NCI-H69 (cell line): ENCODE data around the gene KMT2B.
"Not testable (repeated sequence)": the region's sequence is repeated elsewhere in the genome, so short reads cannot be mapped to it uniquely, and the experiment has no call there.

Experiments
- DNase-seq: peaks from one replicate; lab custom pipeline; 2025; lab: John Stamatoyannopoulos, UW

Gene KMT2B

DNA sequence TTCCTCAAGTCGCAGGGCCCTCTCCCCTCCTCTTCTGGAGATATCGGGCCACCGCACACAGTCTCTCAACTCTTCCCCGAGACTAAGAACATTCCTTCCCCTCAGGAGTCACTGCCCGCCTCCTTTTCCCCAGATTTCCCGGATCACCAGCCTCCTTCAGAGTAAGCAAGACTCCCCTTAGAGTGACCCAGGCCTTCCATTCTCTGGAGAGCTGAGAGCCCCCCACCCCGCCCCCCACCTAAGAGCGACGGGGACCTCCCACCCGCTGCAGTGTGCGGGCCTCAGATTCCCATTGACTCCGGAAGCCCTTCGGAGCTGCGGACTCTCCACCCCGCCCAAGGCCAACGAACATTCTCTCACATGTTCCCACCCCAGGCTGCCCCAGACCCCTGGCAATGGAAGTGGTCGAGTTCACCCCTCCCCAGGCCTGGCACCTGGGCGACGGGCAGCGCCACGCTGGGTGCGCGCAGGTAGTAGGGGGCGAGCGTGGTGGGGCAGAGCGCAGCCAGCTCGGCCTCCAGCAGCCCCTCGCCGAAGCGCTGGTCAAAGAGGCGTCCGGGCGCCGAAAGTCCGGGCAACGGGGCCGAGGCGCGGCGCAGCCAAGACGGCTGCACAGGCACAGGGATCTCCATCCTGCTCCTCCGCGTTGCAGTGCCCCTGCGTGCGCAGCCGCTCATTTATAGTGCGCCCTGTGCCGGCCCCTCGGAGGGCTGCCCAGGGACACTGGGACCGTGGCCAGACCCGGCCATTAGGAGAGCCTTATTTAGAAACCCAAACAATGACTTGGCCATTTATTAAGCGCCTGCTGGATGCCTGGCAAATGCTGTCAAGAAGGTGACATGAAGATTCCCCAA lies 38.8 kb downstream of the KMT2B start, which contains the start of gene HSPB6:
Gene HSPB6 (minus strand): TSS at position 653 of the 854 bp plus-strand sequence. CDS start 21 bp downstream, at position 632.
- peak; percentile 71 for DNase-seq

- peak; percentile 90 for DNase-seq
These were observed 39.5 kb downstream of the KMT2B start for GRCh38 chr19:35757231-35757748.

GRCh38 chr19:35757749-35758608 lies 40.2 kb downstream of the KMT2B start, which contains the start of gene PROSER3:
TSS of gene PROSER3 (plus strand) at chr19:35758176. CDS start at chr19:35758216, 40 bp downstream.
- peak; percentile 100 for DNase-seq

- no peak for DNase-seq
These were observed 41.9 kb downstream of the KMT2B start for GRCh38 chr19:35759697-35760096.

DNA sequence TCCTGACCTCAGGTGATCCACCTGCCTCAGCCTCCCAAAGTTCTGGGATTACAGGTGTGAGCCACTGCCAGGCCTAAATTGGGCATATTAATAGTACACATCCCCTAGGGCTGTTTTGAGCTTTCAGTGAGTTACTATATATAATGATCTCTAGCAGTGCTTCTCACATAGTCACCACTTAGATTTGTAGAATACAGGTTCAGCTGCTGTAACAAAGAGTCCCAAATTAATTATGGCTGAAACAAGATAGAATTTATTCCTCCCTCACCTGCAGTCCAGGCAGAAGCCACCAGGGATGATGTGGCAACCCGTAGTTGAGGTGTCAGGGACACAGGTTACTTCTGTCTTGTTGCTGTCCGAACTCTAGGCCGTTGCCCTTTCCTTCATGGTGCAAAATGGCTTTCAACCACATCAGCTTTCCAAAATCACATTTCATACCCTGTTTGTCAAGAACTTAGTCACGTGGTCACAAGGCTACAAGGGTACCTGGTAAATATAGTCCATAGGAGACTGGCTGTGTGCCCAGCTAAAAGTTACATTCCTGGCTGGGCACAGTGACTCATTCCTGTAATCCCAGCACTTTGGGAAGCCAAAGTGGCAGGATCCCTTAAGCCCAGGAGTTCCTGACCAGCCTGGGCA lies 43.0 kb downstream of the KMT2B start:
- DNase-seq: no peak

- no peak for DNase-seq
These were observed 46.9 kb downstream of the KMT2B start for GRCh38 chr19:35764432-35765315.

DNA sequence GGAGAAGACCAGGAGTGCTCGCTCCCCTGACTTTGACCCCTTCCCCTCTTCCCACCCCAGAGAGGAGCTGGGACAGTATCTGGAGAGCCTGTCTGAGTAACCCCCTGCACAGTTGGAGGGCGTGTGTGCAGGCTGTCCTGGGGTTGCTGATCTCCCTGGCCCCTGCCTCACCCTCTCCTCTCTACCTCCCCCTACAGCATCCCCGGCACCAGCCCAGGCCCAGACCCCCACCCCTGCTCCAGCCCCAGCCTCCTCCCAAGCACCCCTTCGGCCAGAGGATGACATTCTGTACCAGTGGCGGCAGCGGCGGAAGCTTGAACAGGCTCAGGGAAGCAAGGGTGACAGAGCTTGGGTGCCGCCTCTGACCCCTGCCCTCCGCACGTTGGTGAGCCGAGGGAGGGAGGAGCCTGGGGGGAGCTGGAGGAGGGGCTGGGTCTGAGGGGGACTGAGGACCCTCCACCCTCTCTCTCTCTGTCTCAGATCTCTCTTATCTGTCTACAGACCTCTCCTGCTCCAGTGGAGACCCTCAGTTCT lies 48.8 kb downstream of the KMT2B start:
- no peak for DNase-seq

- no peak for DNase-seq
These were observed 49.7 kb downstream of the KMT2B start for GRCh38 chr19:35767288-35768081.

DNA sequence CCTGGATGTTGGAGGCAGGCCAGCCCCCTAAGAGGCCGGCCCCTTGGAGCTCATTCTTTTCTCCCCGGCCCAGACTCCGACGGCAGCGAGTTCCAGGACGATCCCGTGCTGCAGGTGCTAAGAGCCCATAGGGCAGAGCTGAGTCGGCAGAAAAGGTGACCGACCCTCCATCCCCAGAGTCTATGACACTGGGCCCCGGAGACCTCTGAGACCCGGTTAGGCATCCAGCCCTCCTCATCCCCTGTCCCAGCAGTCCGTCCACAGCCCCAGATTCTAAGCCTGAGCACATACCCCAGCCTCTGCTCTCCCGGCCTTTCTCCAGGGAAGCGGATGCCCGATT lies 50.2 kb downstream of the KMT2B start:
- DNase-seq: no peak

DNA sequence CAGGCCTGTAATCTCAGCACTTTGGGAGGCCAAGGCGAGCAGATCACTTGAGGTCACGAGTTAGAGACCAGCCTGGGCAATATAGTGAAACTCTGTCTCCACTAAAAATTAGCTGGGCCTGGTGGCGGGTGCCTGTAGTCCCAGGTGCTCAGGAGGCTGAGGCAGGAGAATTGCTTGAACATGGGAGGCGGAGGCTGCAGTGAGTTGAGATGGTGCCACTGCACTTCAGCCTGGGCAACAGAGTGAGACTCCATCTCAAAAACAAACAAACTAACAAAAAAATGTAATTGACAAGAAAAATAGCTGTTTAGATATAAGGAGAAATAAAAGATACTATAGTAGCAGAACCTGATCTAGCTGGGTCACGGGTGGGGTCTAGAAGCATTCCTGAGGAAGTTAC lies 54.6 kb downstream of the KMT2B start:
- DNase-seq: not testable (repeated sequence)

DNA sequence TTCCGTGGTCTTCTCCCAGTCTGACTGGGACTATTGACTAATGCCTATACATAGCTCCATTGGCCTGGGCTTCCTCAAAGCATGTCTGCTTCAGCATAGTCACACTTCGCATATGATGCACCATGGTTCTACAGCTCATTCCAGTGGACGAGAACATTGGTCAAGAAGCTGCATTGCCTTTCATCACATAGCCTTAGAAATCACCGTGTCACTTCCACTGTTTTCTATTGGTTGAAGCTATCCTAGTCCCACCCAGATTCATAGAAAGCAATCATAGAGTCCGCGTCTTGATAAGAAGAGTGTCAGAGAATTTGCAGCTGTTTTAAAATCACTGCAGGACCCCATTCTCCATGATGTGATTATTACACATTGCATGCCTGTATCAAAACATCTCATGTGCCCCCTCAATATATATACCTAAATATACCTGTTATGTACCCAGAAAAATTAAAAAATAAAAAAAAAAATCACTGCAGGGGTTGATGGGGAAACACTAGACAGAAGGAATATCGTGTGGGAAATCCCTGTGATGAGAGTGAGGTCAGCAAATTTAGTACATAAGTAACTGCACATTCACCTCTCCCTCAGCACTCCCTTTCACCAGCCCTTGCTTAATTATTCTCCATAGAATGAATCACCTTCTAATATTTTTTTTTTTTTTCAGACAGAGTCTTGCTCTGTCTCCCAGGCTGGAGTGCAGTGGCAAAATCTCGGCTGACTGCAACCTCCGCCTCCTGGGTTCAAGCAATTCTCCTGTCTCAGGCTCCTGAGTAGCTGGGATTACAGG lies 55.4 kb downstream of the KMT2B start:
- DNase-seq: peak; percentile 31

DNA sequence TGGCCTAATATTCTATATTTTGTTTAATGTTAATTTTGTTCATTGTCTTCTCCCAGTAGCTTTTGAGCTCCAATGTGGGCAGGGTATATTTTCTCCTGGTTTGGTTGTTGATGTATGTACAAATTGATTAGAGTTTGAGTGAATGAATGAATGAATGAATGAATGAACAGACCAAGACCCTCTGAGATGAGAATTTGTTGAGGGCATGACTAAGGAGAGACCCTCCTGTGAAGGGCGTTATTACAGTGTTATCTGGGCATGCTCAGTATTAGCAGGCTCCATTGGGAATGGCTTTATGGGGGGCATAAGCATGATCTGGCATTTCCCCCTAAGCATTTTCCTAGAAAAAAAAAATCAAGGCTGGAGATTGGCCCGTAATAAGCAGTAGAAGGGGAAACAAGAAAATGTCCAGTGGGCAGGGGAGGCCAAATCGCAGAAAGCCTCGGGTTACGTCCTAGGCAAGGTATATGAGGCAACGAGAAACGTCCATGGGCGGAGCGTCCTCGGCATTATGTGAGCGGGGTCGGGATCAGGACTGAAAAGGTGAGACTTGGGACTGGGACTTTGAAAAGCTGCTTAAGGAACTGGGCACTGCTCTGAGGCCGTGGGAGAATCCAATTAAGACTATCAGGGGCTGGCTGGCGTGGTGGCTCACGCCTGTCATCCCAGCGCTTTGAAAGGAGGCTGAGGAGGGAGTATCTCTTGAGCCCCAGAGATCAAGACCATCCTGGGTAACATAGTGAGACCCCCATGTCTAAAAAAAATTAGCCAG lies 56.7 kb downstream of the KMT2B start:
- DNase-seq: peak; percentile 76

GRCh38 chr19:35775046-35775297 lies 57.2 kb downstream of the KMT2B start:
- DNase-seq: no peak

DNA sequence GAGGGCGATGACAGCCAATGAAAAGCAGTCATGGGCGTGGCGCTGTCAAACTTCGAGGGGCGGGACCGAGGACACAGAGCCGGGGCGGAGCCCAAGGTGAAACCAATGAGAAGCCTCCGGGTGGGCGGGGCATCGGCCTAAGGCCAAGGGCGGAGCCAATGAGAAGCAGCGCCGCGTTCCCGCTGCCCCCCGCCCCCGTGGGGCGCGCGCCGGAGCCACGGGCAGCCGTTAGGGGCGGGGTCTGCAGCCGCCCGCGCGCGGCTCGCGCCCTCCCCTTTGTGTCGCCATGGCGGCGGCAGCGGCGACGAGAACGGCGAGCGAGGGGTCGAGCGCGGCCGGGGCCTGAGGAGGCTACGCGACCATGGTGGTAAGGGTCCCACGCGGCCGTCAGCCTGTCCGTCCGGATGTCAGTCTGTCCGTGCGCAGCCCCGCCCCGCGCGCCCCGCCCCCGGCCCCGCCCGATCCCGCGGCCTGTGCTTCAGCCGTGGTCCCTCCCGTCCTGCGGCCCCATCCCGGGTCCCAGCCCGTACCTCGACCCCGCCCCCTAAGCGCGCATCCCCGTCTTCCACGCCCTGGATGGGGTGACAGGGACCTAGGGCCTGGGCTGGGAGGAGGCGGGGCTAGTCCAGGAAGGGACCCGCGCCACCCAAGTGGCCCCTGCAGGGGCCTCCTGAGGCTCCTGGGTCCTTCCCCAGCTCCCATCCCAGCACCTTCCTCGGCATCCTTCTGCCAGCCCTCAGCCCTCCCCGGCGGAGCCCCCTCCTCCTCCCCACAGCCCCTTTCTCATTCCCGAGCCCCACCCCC lies 57.7 kb downstream of the KMT2B start, which contains the start of gene ARHGAP33:
Gene ARHGAP33 (plus strand): TSS at position 267 of the 804 bp plus-strand sequence. CDS start 95 bp downstream, at position 362.
- DNase-seq: peak; percentile 100

- peak; percentile 40 for DNase-seq
These were observed 58.4 kb downstream of the KMT2B start for GRCh38 chr19:35776102-35776788.

GRCh38 chr19:35777086-35777841 lies 59.5 kb downstream of the KMT2B start:
- no peak for DNase-seq
